COR-L47 (cell line): ENCODE measurements around the gene PLPPR5.
"Not testable (repeated sequence)": the region's sequence is repeated elsewhere in the genome, so short reads cannot be mapped to it uniquely, and the experiment has no call there.

Experiments
- DNase-seq: peaks from one replicate; lab custom pipeline; 2025; lab: John Stamatoyannopoulos, UW

PLPPR5 gene

GRCh38 chr1:98914547-98914946 is 90.1 kb downstream of the PLPPR5 start:
- DNase-seq = no peak

- DNase-seq = no peak
Measured at GRCh38 chr1:98910827-98911226, 93.8 kb downstream of the PLPPR5 start.

GRCh38 chr1:98908980-98909379 is 95.7 kb downstream of the PLPPR5 start:
- no peak for DNase-seq

GRCh38 chr1:98906809-98907208 is 97.9 kb downstream of the PLPPR5 start:
- DNase-seq = no peak

- no peak for DNase-seq
Measured at GRCh38 chr1:98906361-98906760, 98.3 kb downstream of the PLPPR5 start.

- no peak for DNase-seq
Measured at GRCh38 chr1:98904684-98905083, 100.0 kb downstream of the PLPPR5 start.

GRCh38 chr1:98903726-98904125 is 100.9 kb downstream of the PLPPR5 start:
- no peak for DNase-seq

- DNase-seq = no peak
Measured at GRCh38 chr1:98903261-98903660, 101.4 kb downstream of the PLPPR5 start.

GRCh38 chr1:98898940-98899339 is 105.7 kb downstream of the PLPPR5 start:
- no peak for DNase-seq

- DNase-seq = no peak
Measured at GRCh38 chr1:98897479-98897878, 107.2 kb downstream of the PLPPR5 start.

GRCh38 chr1:98896711-98897445 is 107.8 kb downstream of the PLPPR5 start:
- DNase-seq = peak; percentile 0

GRCh38 chr1:98893371-98893770 is 111.3 kb downstream of the PLPPR5 start:
- DNase-seq = no peak

GRCh38 chr1:98888869-98889268 is 115.8 kb downstream of the PLPPR5 start:
- DNase-seq = no peak

- DNase-seq = no peak
Measured at GRCh38 chr1:98887507-98887906, 117.2 kb downstream of the PLPPR5 start.

- no peak for DNase-seq
Measured at GRCh38 chr1:98884864-98885263, 119.8 kb downstream of the PLPPR5 start.

- DNase-seq = no peak
Measured at GRCh38 chr1:98881901-98882300, 122.8 kb downstream of the PLPPR5 start.

GRCh38 chr1:98881234-98881633 is 123.4 kb downstream of the PLPPR5 start:
- DNase-seq = not testable (repeated sequence)

GRCh38 chr1:98874828-98875227 is 129.8 kb downstream of the PLPPR5 start:
- DNase-seq = no peak

- no peak for DNase-seq
Measured at GRCh38 chr1:98870959-98871903, 133.4 kb downstream of the PLPPR5 start.

- DNase-seq = no peak
Measured at GRCh38 chr1:98865796-98866195, 138.9 kb downstream of the PLPPR5 start.

GRCh38 chr1:98860329-98860728 is 144.3 kb downstream of the PLPPR5 start:
- no peak for DNase-seq

- no peak for DNase-seq
Measured at GRCh38 chr1:98854137-98854536, 150.5 kb downstream of the PLPPR5 start.

- no peak for DNase-seq
Measured at GRCh38 chr1:98849969-98850636, 154.6 kb downstream of the PLPPR5 start.
